Pancreas (tissue), 10 donors: ENCODE measurements around the gene UGT3A1. TPM values are rescaled to one million over a fixed set of nuclear protein-coding genes. Genes with fewer than 3 reads are reported as not detected.
A peak's percentile ranks its signal among the peaks of the same experiment; 100 is the strongest.

Source experiments
- ATAC-seq, 4 donors: fragments of 200-7000 bp; cut with Tn5 transposase; one replicate each; pipeline versions ENCODE4 v1.8.0 to v1.9.1; 2020; ENCODE audit warnings: mild to moderate bottlenecking in 4 of 4, moderate library complexity in 4 of 4
- DNase-seq, 6 donors: peaks; one replicate each; pipeline ENCODE4 v3.0.0-alpha.2; 2020
- FAIRE-seq: peaks from 2 replicates; lab custom pipeline; 2012; peaks lifted over from hg19 to GRCh38; lab: Jason Lieb, UNC
- H3K27ac ChIP-seq, 4 donors: fragments of 200-600 bp; sonication (generic); 1 replicate in 3 of 4; 2 replicates in 1 of 4; pipeline versions ENCODE4 v1.5.0 to v1.8.0; 2020
- H3K27me3 ChIP-seq, 4 donors: fragments of 200-600 bp; one replicate each; pipeline ENCODE4 v1.8.0; 2021
- H3K36me3 ChIP-seq, 3 donors: fragments of 200-600 bp; sonication (generic) in 1 of 3; one replicate each; pipeline versions ENCODE4 v1.5.0 to v1.8.0; 2020 to 2021
- H3K4me1 ChIP-seq, 3 donors: fragments of 200-600 bp; one replicate each; pipeline ENCODE4 v1.8.0; 2021
- H3K4me3 ChIP-seq, 4 donors: fragments of 200-600 bp; sonication (generic) in 2 of 4; one replicate each; pipeline versions ENCODE4 v1.5.0 to v1.8.0; 2020 to 2021
- H3K9me3 ChIP-seq, 4 donors: fragments of 200-600 bp; one replicate each; pipeline ENCODE4 v1.8.0; 2021
- WGBS, 2 donors: extraction: QIAGEN DNeasy Blood & Tissue Kit; methylation state at CpG; one replicate each; pipeline ENCODE4 v1.1.7; 2013; 5-methylcytosine and 5-hydroxymethylcytosine counted together
- intact Hi-C, 3 donors: fragments of 100-400 bp; cut with DNase I; formaldehyde crosslinking; loops; one replicate each; pipeline versions ENCODE4 v1.11.1 to v1.14.2; 2022
- polyA plus RNA-seq, 2 donors: library from polyadenylated mRNA; stranded (reverse); fragments of 200-250 nt; gene quantifications; one replicate each; pipeline ENCODE4 v1.2.3, GENCODE V29; 2013
- total RNA-seq, 6 donors: library from RNA; stranded (reverse); fragmentation: NEBNext Ultra II Directional in 4 of 6; extraction: Animal tissue kit (Norgen Biotek cat#: 25700) in 4 of 6; gene quantifications; one replicate each; pipeline versions ENCODE4 v1.2.1 to v1.2.4, GENCODE V29; 2021 to 2023
- TF ChIP-seq, protein P1 (sequence below), 4 donors: fragments of 200-600 bp; sonication (generic) in 3 of 4; IDR thresholded peaks; one replicate each; pipeline versions ENCODE4 v1.5.0 to v1.8.0; 2021; ENCODE audit warnings: antibody characterized with exemption in 4 of 4
- donor health status: healthy with polysubstance abuse.
- donor health status: DM: no; HTN: no; CAD: no; lungs with moderate emphysema.
- donor health status: DM: no; HTN: no; CAD: no.
- donor health status: control.
- donor health status: control.
- donor health status: Bipolar disorder and iron deficiency.
- donor health status: DM: yes; HTN: yes; CAD: no.
- donor health status: DM: no; HTN: no; CAD: no.
- donor health status: DM: no; HTN: no; CAD: no.
- donor health status: DM: yes; HTN: yes; CAD: no.

UGT3A1 gene
- total and polyA plus RNA-seq, 8 donors = not detected

GRCh38 chr5:35920890-35921289 lies 70.3 kb downstream of the UGT3A1 start:
- TF ChIP-seq, protein P1, sequence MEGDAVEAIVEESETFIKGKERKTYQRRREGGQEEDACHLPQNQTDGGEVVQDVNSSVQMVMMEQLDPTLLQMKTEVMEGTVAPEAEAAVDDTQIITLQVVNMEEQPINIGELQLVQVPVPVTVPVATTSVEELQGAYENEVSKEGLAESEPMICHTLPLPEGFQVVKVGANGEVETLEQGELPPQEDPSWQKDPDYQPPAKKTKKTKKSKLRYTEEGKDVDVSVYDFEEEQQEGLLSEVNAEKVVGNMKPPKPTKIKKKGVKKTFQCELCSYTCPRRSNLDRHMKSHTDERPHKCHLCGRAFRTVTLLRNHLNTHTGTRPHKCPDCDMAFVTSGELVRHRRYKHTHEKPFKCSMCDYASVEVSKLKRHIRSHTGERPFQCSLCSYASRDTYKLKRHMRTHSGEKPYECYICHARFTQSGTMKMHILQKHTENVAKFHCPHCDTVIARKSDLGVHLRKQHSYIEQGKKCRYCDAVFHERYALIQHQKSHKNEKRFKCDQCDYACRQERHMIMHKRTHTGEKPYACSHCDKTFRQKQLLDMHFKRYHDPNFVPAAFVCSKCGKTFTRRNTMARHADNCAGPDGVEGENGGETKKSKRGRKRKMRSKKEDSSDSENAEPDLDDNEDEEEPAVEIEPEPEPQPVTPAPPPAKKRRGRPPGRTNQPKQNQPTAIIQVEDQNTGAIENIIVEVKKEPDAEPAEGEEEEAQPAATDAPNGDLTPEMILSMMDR (IDR thresholded peaks at IDR 0.05) = no peak
- 59 to 70% methylated on average over 9 to 11 of the region's 11 CpGs for WGBS, 2 donors
- ATAC-seq = no peak
- H3K4me1 ChIP-seq = no peaks in the 10 kb centered on the region
- H3K4me3 ChIP-seq = no peak overlapping the region
- H3K27ac ChIP-seq = no peak overlapping the region
- no peaks in the 10 kb centered on the region for H3K36me3 ChIP-seq
- peaks cover 0 to 7% (median 2%) of the 10 kb centered on the region in 4 donors for H3K27me3 ChIP-seq
- DNase-seq = peak in 1 of 6 donors; percentile 24
- H3K9me3 ChIP-seq = no peaks in the 10 kb centered on the region
- intact Hi-C loops = loop anchor here in 2 of 3 donors (10.0 kb wide), 3 partner anchors 136 to 836 kb away; no protein-coding TSS in a partner anchor
- no peak for FAIRE-seq

GRCh38 chr5:35919191-35919590 lies 72.0 kb downstream of the UGT3A1 start:
- no peaks in the 10 kb centered on the region for H3K9me3 ChIP-seq
- FAIRE-seq = no peak
- TF ChIP-seq, protein P1 (IDR thresholded peaks at IDR 0.05) = no peak
- intact Hi-C loops = no loop called here
- no peak for ATAC-seq
- H3K27ac ChIP-seq = no peak overlapping the region
- no peaks in the 10 kb centered on the region for H3K36me3 ChIP-seq
- H3K4me3 ChIP-seq = no peak overlapping the region
- H3K27me3 ChIP-seq = no peaks in the 10 kb centered on the region
- WGBS, 2 donors = 45 to 66% methylated on average over 4 of the region's 4 CpGs
- no peaks in the 10 kb centered on the region for H3K4me1 ChIP-seq
- DNase-seq = no peak

DNA sequence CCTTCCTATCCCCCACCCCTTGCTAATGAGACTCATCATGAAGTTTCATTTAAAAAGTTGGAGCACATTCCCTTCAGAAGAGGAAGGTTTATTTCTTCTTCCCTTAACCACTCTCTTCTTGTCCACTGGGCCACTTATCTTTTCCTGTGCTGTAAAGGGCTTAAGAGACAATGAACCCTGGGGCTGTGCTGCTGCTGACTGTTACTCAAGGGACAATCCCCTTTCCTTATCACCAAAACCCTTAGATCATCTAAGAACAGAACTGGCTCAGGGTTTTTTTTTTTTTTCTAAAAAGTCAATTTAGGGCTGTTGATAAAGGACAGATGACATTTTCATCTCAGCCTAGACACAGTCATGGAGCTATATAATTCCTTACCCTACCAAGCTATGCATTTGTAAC lies 82.4 kb downstream of the UGT3A1 start:
- intact Hi-C loops = no loop called here
- TF ChIP-seq, protein P1 (IDR thresholded peaks at IDR 0.05) = no peak
- no peak for FAIRE-seq

DNA sequence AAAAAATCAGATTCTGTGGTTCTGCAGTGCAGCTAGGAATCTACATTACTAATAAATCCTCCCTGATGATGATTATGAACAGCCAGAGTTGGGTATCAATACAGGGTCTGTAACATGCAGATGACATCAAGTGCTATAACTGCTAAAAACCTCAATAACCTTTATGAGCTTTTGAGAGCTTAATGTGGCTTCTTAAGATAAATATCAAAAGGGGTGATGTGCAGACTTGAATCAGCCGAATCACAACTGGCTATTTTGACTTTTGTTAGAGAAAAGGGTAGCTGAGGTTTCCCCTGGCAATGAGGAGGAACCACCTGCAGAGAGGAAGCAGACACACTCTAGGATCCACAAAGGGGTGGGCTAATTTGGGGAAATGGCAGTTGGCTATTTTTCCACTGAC lies 83.0 kb downstream of the UGT3A1 start:
- Histone ChIP-seq H3K27me3 (no peaks in the 10 kb centered on the region), H3K27ac (no peak overlapping the region), H3K9me3 (no peaks in the 10 kb centered on the region), H3K4me1 (no peaks in the 10 kb centered on the region), H3K36me3 (no peaks in the 10 kb centered on the region), H3K4me3 (no peak overlapping the region)
- TF ChIP-seq, protein P1 (IDR thresholded peaks at IDR 0.05) = no peak
- FAIRE-seq (no peak), ATAC-seq (no peak), DNase-seq (no peak)
- intact Hi-C loops = no loop called here
- 27 to 40% methylated on average over 1 of the region's 1 CpG for WGBS, 2 donors

More for the DNA sequence above, 82.4 kb downstream of the UGT3A1 start:
- Histone ChIP-seq H3K27ac (no peak overlapping the region), H3K36me3 (no peaks in the 10 kb centered on the region), H3K4me1 (no peaks in the 10 kb centered on the region), H3K9me3 (no peaks in the 10 kb centered on the region), H3K27me3 (no peaks in the 10 kb centered on the region), H3K4me3 (no peak overlapping the region)
- ATAC-seq = no peak
- DNase-seq = no peak

GRCh38 chr5:35904443-35905132 lies 86.6 kb downstream of the UGT3A1 start:
- DNase-seq = no peak
- Histone ChIP-seq H3K9me3 (no peaks in the 10 kb centered on the region), H3K27ac (no peak overlapping the region), H3K27me3 (no peaks in the 10 kb centered on the region), H3K4me3 (no peak overlapping the region), H3K4me1 (no peaks in the 10 kb centered on the region), H3K36me3 (no peaks in the 10 kb centered on the region)
- no peak for ATAC-seq
- WGBS, 2 donors = 67 to 83% methylated on average over 11 of the region's 11 CpGs
- TF ChIP-seq, protein P1 (IDR thresholded peaks at IDR 0.05) = no peak
- intact Hi-C loops = no loop called here
- FAIRE-seq = no peak
